Measurements from ENCODE around the gene MS4A10. TPM values are rescaled to one million over a fixed set of nuclear protein-coding genes. Genes with fewer than 3 reads are reported as not detected.
"Not testable (repeated sequence)": the region's sequence is repeated elsewhere in the genome, so short reads cannot be mapped to it uniquely, and the experiment has no call there.

The MS4A10 gene
- polyA plus RNA-seq, 2 donors = not detected

GRCh38 chr11:60810151-60810550, 25.0 kb downstream of the MS4A10 start:
- Histone ChIP-seq H3K9me3 (ENCODE audit: control insufficient read depth in 2 of 2, insufficient read depth in 1 of 2, low read depth in 1 of 2, low read length in 1 of 2) (no peaks in the 10 kb centered on the region), H3K4me3 (ENCODE audit: low read depth in 1 of 2, low read length in 2 of 2) (no peak overlapping the region), H3K27me3 (ENCODE audit: control insufficient read depth in 1 of 2, insufficient read depth in 2 of 2, low read length in 2 of 2) (no peaks in the 10 kb centered on the region), H3K4me1 (ENCODE audit: control insufficient read depth in 2 of 2, insufficient read depth in 2 of 2, low read length in 1 of 2) (no peaks in the 10 kb centered on the region), H3K27ac (ENCODE audit: low read depth in 2 of 2, low read length in 1 of 2) (no peak overlapping the region), H3K36me3 (ENCODE audit: control insufficient read depth in 2 of 2, insufficient read depth in 2 of 2, low read length in 1 of 2) (no peaks in the 10 kb centered on the region)
- WGBS, 2 donors = 93 to 100% methylated on average over 4 of the region's 4 CpGs

GRCh38 chr11:60810569-60810968, 25.4 kb downstream of the MS4A10 start:
- 45 to 52% methylated on average over 8 of the region's 8 CpGs for WGBS, 2 donors
- no peak overlapping the region for H3K27ac ChIP-seq (ENCODE audit: low read depth in 2 of 2, low read length in 1 of 2)

GRCh38 chr11:60813324-60813723, 28.2 kb downstream of the MS4A10 start:
- Histone ChIP-seq H3K27me3 (ENCODE audit: control insufficient read depth in 1 of 2, insufficient read depth in 2 of 2, low read length in 2 of 2) (no peaks in the 10 kb centered on the region), H3K4me3 (ENCODE audit: low read depth in 1 of 2, low read length in 2 of 2) (no peak overlapping the region)
- WGBS, 2 donors = 87 to 95% methylated on average over 1 of the region's 1 CpG

More at GRCh38 chr11:60810569-60810968, 25.4 kb downstream of the MS4A10 start:
- no peaks in the 10 kb centered on the region for H3K9me3 ChIP-seq (ENCODE audit: control insufficient read depth in 2 of 2, insufficient read depth in 1 of 2, low read depth in 1 of 2, low read length in 1 of 2)
- no peaks in the 10 kb centered on the region for H3K4me1 ChIP-seq (ENCODE audit: control insufficient read depth in 2 of 2, insufficient read depth in 2 of 2, low read length in 1 of 2)
- H3K4me3 ChIP-seq (ENCODE audit: low read depth in 1 of 2, low read length in 2 of 2) = no peak overlapping the region
- H3K27me3 ChIP-seq (ENCODE audit: control insufficient read depth in 1 of 2, insufficient read depth in 2 of 2, low read length in 2 of 2) = no peaks in the 10 kb centered on the region
- H3K36me3 ChIP-seq (ENCODE audit: control insufficient read depth in 2 of 2, insufficient read depth in 2 of 2, low read length in 1 of 2) = no peaks in the 10 kb centered on the region

GRCh38 chr11:60814112-60814511, 29.0 kb downstream of the MS4A10 start:
- H3K27me3 ChIP-seq (ENCODE audit: control insufficient read depth in 1 of 2, insufficient read depth in 2 of 2, low read length in 2 of 2) = no peaks in the 10 kb centered on the region
- no peak overlapping the region for H3K4me3 ChIP-seq (ENCODE audit: low read depth in 1 of 2, low read length in 2 of 2)
- no peaks in the 10 kb centered on the region for H3K4me1 ChIP-seq (ENCODE audit: control insufficient read depth in 2 of 2, insufficient read depth in 2 of 2, low read length in 1 of 2)
- no peak overlapping the region for H3K27ac ChIP-seq (ENCODE audit: low read depth in 2 of 2, low read length in 1 of 2)
- no peaks in the 10 kb centered on the region for H3K36me3 ChIP-seq (ENCODE audit: control insufficient read depth in 2 of 2, insufficient read depth in 2 of 2, low read length in 1 of 2)
- WGBS, 2 donors = 89 to 94% methylated on average over 2 of the region's 2 CpGs
- H3K9me3 ChIP-seq (ENCODE audit: control insufficient read depth in 2 of 2, insufficient read depth in 1 of 2, low read depth in 1 of 2, low read length in 1 of 2) = peaks cover 0 to 5% of the 10 kb centered on the region in 2 donors

More at GRCh38 chr11:60813324-60813723, 28.2 kb downstream of the MS4A10 start:
- no peaks in the 10 kb centered on the region for H3K36me3 ChIP-seq (ENCODE audit: control insufficient read depth in 2 of 2, insufficient read depth in 2 of 2, low read length in 1 of 2)
- H3K9me3 ChIP-seq (ENCODE audit: control insufficient read depth in 2 of 2, insufficient read depth in 1 of 2, low read depth in 1 of 2, low read length in 1 of 2) = peaks cover 0 to 5% of the 10 kb centered on the region in 2 donors
- no peaks in the 10 kb centered on the region for H3K4me1 ChIP-seq (ENCODE audit: control insufficient read depth in 2 of 2, insufficient read depth in 2 of 2, low read length in 1 of 2)
- H3K27ac ChIP-seq (ENCODE audit: low read depth in 2 of 2, low read length in 1 of 2) = no peak overlapping the region

- no peak overlapping the region for H3K4me3 ChIP-seq (ENCODE audit: low read depth in 1 of 2, low read length in 2 of 2)
- peaks cover 0 to 5% of the 10 kb centered on the region in 2 donors for H3K9me3 ChIP-seq (ENCODE audit: control insufficient read depth in 2 of 2, insufficient read depth in 1 of 2, low read depth in 1 of 2, low read length in 1 of 2)
- WGBS, 2 donors = 91 to 92% methylated on average over 2 of the region's 2 CpGs
- H3K36me3 ChIP-seq (ENCODE audit: control insufficient read depth in 2 of 2, insufficient read depth in 2 of 2, low read length in 1 of 2) = no peaks in the 10 kb centered on the region
- H3K27ac ChIP-seq (ENCODE audit: low read depth in 2 of 2, low read length in 1 of 2) = no peak overlapping the region
- H3K4me1 ChIP-seq (ENCODE audit: control insufficient read depth in 2 of 2, insufficient read depth in 2 of 2, low read length in 1 of 2) = no peaks in the 10 kb centered on the region
- H3K27me3 ChIP-seq (ENCODE audit: control insufficient read depth in 1 of 2, insufficient read depth in 2 of 2, low read length in 2 of 2) = no peaks in the 10 kb centered on the region
Observed at GRCh38 chr11:60816590-60817157, 31.5 kb downstream of the MS4A10 start.

GRCh38 chr11:60818057-60818456, 32.9 kb downstream of the MS4A10 start:
- Histone ChIP-seq H3K4me1 (ENCODE audit: control insufficient read depth in 2 of 2, insufficient read depth in 2 of 2, low read length in 1 of 2) (no peaks in the 10 kb centered on the region), H3K4me3 (ENCODE audit: low read depth in 1 of 2, low read length in 2 of 2) (no peak overlapping the region), H3K9me3 (ENCODE audit: control insufficient read depth in 2 of 2, insufficient read depth in 1 of 2, low read depth in 1 of 2, low read length in 1 of 2) (peaks cover 0 to 5% of the 10 kb centered on the region in 2 donors), H3K27ac (ENCODE audit: low read depth in 2 of 2, low read length in 1 of 2) (no peak overlapping the region), H3K27me3 (ENCODE audit: control insufficient read depth in 1 of 2, insufficient read depth in 2 of 2, low read length in 2 of 2) (no peaks in the 10 kb centered on the region), H3K36me3 (ENCODE audit: control insufficient read depth in 2 of 2, insufficient read depth in 2 of 2, low read length in 1 of 2) (no peaks in the 10 kb centered on the region)
- 74 to 77% methylated on average over 4 of the region's 4 CpGs for WGBS, 2 donors

GRCh38 chr11:60821827-60822599, 36.9 kb downstream of the MS4A10 start:
- Histone ChIP-seq H3K4me1 (ENCODE audit: control insufficient read depth in 2 of 2, insufficient read depth in 2 of 2, low read length in 1 of 2) (no peaks in the 10 kb centered on the region), H3K36me3 (ENCODE audit: control insufficient read depth in 2 of 2, insufficient read depth in 2 of 2, low read length in 1 of 2) (no peaks in the 10 kb centered on the region), H3K27me3 (ENCODE audit: control insufficient read depth in 1 of 2, insufficient read depth in 2 of 2, low read length in 2 of 2) (no peaks in the 10 kb centered on the region), H3K27ac (ENCODE audit: low read depth in 2 of 2, low read length in 1 of 2) (no peak overlapping the region), H3K4me3 (ENCODE audit: low read depth in 1 of 2, low read length in 2 of 2) (no peak overlapping the region), H3K9me3 (ENCODE audit: control insufficient read depth in 2 of 2, insufficient read depth in 1 of 2, low read depth in 1 of 2, low read length in 1 of 2) (peaks cover 0 to 1% of the 10 kb centered on the region in 2 donors)
- WGBS, 2 donors = 65 to 66% methylated on average over 15 of the region's 15 CpGs

- not testable (repeated sequence) for H3K4me3 ChIP-seq (ENCODE audit: low read depth in 1 of 2, low read length in 2 of 2); H3K27me3 ChIP-seq (ENCODE audit: control insufficient read depth in 1 of 2, insufficient read depth in 2 of 2, low read length in 2 of 2); H3K4me1 ChIP-seq (ENCODE audit: control insufficient read depth in 2 of 2, insufficient read depth in 2 of 2, low read length in 1 of 2); H3K27ac ChIP-seq (ENCODE audit: low read depth in 2 of 2, low read length in 1 of 2); H3K9me3 ChIP-seq (ENCODE audit: control insufficient read depth in 2 of 2, insufficient read depth in 1 of 2, low read depth in 1 of 2, low read length in 1 of 2); H3K36me3 ChIP-seq (ENCODE audit: control insufficient read depth in 2 of 2, insufficient read depth in 2 of 2, low read length in 1 of 2)
- WGBS, 2 donors = 90 to 92% methylated on average over 5 of the region's 5 CpGs
Observed at GRCh38 chr11:60823745-60824306, 38.7 kb downstream of the MS4A10 start.

GRCh38 chr11:60825118-60825517, 40.0 kb downstream of the MS4A10 start:
- no peak overlapping the region for H3K4me3 ChIP-seq (ENCODE audit: low read depth in 1 of 2, low read length in 2 of 2)
- H3K36me3 ChIP-seq (ENCODE audit: control insufficient read depth in 2 of 2, insufficient read depth in 2 of 2, low read length in 1 of 2) = no peaks in the 10 kb centered on the region
- no peaks in the 10 kb centered on the region for H3K27me3 ChIP-seq (ENCODE audit: control insufficient read depth in 1 of 2, insufficient read depth in 2 of 2, low read length in 2 of 2)
- 75 to 78% methylated on average over 5 of the region's 5 CpGs for WGBS, 2 donors
- no peaks in the 10 kb centered on the region for H3K4me1 ChIP-seq (ENCODE audit: control insufficient read depth in 2 of 2, insufficient read depth in 2 of 2, low read length in 1 of 2)
- no peaks in the 10 kb centered on the region for H3K9me3 ChIP-seq (ENCODE audit: control insufficient read depth in 2 of 2, insufficient read depth in 1 of 2, low read depth in 1 of 2, low read length in 1 of 2)
- H3K27ac ChIP-seq (ENCODE audit: low read depth in 2 of 2, low read length in 1 of 2) = no peak overlapping the region

Data from esophagus (tissue), 2 donors.